ENCODE results near the gene GXYLT2.

The GXYLT2 gene

DNA sequence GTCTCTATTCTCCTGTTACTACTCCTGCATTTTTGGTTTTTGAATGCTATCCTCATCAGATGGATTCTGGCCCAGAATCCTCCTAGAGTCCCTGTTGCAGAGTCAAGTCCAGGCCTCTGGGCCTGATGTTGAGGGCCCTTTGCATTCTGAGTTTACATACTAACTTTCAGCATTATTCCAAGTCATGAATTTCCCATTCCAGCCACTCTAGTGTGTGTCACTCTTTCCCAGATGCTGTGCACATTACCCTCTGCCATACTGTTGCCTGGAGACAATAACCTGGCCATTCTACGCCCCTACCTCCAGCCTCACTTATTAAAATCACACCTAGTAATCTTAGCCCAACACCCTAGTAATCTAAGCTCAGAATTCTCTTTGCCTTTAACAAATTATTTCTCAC, 53.4 kb downstream of the GXYLT2 start:
- no peak for DNase-seq

DNA sequence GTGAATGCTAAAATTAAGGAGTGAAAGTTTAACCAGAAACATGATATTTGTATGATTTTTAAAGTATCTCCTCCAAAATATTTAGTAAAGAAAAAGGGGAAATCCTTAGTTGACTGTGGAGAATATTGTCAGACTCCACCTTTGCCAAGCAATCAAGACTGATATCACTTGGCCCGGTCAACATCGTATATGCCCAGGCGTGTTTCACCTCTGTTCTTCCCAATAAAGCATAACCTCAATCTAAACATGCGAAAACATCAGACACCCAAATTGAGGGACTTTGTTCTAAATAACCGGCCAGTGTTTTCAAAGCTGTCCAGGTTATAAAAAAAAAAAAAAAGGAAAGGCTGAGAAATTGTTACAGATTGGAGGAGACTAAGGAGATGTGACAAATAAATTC, 54.6 kb downstream of the GXYLT2 start:
- DNase-seq = no peak

DNA sequence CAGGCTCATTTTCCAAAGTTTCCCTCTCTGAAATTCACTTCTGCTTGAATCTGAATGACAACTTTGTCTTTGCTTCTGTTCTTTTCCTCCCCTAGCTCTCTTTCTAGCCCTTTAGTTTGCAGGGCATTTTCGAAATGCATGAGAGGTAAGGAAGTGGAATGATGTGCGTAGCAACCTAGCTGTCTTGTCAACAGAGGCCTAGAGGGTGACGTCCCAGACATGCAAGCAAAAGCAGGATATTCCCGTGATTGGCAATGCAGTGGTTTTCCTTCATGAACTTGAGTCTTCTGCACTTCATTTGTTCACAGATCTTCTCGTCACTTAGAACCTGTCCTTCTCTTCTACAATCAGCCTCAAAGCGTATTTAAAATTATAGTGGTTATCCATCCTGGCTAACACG, 56.9 kb downstream of the GXYLT2 start:
- DNase-seq = no peak

- no peak for DNase-seq
Observed at GRCh38 chr3:72947715-72948490, 60.1 kb downstream of the GXYLT2 start.

DNA sequence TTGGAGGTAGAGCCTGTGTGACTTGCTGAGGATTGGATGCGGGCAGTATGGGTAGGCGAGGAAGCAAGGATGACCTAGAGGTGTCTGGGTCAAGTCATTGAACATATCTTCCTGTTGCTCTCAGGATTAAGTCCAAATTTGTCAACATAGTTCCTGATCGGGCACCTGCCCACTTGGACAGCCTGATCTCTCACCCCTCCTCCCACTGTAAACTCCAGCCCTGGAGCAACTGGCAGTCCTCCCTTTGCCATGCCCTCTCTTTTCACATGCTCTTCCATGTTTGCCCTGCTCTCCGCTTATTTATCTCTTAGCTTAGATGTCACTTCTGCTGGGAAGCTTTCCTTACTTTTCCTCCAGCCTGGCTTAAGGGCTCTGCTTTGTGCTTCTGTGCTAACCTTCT, 61.2 kb downstream of the GXYLT2 start:
- no peak for DNase-seq

- DNase-seq = no peak
Observed at GRCh38 chr3:72950372-72950771, 62.5 kb downstream of the GXYLT2 start.

DNA sequence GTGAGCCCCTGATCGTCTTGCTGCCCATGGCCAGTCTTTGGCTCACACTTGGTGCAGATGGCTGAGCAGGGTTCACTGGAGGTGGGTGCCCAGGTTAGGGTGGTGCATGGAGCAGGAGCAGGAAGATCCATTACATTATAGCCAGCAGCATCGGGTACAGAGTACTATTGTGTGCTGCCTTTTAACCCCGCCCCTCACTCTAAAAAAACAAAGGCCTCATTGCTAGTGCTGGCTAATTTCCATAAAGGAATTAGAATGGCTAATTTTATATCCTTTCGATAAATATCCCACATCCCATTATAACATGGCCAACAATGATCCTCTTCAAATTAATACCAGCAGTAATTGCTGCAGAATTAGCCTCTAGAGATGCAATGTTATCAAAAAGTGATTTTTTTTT, 63.0 kb downstream of the GXYLT2 start:
- DNase-seq = no peak

DNA sequence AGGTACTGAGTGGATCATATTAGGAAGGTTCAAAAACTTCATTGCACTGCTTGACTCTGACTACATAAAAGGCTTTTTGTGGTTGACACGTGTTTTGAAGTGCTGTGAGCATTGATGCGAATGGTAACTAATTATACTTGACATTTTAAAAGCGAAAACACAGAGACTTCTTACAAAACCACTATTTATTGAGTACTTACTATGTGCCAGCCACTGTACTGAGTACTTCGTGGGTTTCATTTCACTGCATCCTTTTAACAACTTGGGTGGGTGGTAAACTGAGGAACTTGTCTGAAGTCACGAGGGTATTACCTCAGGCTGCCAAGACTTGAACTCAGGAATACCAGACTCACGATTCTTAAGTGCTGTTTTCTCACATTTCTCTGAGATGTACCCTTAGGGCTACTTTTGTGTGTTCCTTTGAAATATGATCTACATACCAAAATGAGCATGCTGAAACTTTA, 63.4 kb downstream of the GXYLT2 start:
- no peak for DNase-seq

GRCh38 chr3:72953325-72953956, 65.6 kb downstream of the GXYLT2 start:
- DNase-seq = no peak

DNA sequence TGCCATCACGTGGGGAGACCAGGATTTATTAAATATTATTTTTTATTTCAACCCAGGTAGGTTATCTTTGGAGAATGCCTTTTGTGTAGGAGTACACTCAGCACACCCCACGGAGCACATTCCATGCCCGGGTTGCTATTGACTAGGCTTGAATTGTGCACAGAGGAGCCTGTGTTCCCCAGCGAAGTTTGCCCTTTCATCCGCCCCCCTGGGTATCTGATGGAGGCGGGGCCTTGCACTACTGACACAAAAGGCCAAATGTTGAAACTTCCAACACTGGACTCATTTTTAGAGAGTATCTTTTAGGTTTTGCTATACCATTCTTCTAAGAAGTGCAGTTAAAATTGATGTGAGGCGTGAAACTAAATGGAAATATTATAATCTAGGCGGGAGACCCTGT, 69.5 kb downstream of the GXYLT2 start:
- no peak for DNase-seq

DNA sequence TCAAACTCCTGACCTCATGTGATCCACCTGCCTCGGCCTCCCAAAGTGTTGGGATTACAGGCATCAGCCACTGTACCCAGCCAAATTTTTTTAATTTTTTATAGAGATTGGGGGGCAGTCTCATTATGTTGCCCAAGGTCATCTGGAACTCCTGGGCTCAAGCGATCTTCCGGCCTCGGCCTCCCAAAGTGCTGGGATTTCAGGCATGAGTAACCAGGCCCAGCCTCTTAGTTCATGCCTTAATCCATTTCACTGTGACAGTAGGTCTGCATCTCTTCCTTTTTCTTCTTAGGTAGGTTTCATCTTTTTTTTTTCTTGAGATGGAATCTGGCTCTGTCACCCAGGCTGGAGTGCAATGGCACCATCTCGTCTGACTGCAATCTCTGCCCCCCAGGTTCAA, 71.5 kb downstream of the GXYLT2 start:
- DNase-seq = no peak

GRCh38 chr3:72960812-72961518, 73.1 kb downstream of the GXYLT2 start:
- no peak for DNase-seq

DNA sequence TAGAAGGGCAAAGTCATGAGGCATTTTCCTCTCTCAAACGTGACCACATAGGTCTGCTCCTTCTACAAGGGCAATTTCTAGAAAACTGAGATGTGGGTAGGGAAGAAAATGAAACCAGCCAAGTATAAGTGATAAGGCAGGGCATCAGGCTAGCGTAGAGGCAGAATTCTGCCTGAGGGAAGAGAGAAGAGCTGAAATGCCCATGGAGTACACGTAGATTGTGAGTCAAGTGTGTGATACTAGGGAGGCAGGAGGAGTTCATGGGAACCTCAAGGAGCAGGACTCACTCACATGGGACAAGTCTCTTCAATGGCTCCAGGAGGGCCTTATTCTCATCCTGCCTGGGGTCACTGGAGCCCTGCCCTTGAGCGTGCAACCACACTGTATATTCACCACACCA, 73.9 kb downstream of the GXYLT2 start:
- DNase-seq = no peak

DNA sequence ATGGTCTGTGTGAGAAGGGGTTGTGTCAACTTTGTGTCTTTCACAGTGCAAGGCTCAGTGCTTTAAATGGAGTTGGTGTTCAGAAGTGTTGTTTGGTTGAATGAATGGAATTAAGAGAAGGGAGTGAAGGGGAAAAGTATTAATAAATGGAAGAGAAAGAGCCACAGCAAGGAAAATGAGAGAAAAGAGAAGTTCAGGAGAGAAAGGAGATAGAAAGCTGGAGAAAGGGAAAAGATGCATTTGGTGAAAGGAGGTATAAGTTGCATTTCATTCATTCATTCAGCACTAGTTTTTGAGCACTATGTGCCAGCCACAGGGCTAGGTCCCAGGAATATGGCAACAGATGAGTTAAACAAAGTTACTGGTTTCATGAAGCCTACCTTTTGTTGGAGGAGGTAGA, 74.5 kb downstream of the GXYLT2 start:
- DNase-seq = no peak

DNA sequence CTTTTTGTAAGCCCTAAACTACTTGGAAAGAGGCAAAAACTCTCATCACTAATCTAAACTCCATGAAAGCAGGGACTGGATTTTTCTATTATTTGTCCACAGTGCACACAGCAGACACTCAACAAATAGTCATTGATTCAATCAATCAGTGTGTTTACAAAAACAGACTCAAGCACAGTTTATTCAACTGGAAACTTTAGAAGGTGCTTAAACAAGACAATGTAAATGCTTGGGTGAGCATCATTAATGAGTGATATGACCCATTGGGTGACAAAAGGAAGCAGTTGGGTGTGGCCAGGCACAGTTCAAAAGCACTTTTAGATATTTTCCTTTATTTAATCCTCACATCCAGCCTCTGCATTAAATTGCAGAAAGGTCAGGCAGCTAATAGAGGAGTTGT, 76.8 kb downstream of the GXYLT2 start:
- no peak for DNase-seq

DNA sequence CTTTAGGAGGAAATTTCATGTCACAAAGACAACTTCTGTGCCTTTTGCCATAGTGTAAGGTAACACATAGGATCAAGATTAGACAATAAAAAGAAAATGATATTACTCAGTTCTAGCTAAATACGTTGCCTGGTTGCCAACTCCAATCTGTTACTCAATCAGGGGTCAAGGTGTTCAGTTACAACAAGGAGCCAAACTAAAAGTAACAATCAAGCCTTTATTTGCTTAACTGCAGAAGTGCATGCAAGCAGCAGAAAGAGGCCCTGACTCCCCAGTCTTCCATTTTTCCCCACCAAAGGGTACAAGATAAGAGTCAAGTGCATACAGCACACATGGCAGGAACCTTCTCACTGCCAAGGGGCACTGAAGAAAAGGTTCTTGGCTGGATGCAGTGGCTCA, 80.4 kb downstream of the GXYLT2 start:
- DNase-seq = no peak

GRCh38 chr3:72969766-72970165, 81.9 kb downstream of the GXYLT2 start:
- DNase-seq = no peak

DNA sequence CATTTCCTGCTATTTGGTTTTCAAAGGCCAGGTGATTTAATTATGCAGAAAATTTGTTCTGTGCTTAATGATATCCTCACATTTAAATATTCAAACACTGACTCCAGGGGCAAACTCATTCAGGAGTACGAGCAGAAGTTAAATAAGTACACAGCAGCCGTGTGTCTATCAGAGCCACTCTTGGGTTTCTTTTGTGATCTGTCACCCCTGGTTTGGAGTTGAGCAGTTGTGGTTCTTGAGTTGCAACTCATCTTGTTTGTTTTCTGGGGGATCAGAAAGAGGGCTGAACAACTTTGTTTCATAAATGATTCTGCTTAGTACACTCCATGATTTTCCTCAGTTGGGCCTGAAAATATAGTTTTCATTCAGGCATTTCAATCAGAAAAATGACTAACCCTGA, 83.1 kb downstream of the GXYLT2 start:
- no peak for DNase-seq

GRCh38 chr3:72972706-72973030, 84.8 kb downstream of the GXYLT2 start:
- DNase-seq = no peak

GRCh38 chr3:72973031-72973723, 85.3 kb downstream of the GXYLT2 start:
- no peak for DNase-seq

GRCh38 chr3:72973786-72974185, 85.9 kb downstream of the GXYLT2 start:
- DNase-seq = no peak

DNA sequence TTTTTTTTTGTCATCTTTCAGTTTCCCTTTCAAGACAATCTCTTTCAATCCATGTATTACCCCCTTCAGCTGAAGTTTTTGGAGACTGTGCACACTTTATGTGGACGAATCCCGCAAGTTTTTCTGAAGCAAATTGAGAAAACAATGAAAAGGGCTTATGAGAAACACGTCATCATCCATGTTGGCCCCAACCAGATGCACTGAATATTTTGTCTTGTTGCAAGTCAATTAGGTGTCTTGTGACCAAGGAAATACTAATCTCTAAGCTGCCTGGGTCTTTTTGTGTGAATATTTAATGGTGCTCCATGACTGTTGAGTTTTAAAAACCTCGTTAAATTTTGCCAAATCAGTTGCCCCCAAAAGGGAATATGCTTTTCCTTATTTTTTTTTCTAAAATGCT, 87.1 kb downstream of the GXYLT2 start:
- no peak for DNase-seq

- no peak for DNase-seq
Observed at GRCh38 chr3:72976281-72976741, 88.5 kb downstream of the GXYLT2 start.

Data from CD4-positive, alpha-beta T cell treated with Interleukin-15 for 1 hour (primary cell).